HepG2 (cell line): Measurements from ENCODE around the gene ABCA4. TPM values are rescaled to one million over a fixed set of nuclear protein-coding genes. Genes with fewer than 3 reads are reported as not detected.

Experiments
- CCDC6 ChIP-seq: sonication (generic); formaldehyde crosslinking; IDR thresholded peaks from 2 replicates; pipeline ENCODE4 v1.8.1; 2022; ENCODE audit warnings: mild to moderate bottlenecking, missing genetic modification reagents, moderate library complexity
- FOXK1 ChIP-seq: sonication (generic); formaldehyde crosslinking; IDR thresholded peaks from 2 replicates; pipeline ENCODE4 v1.4.0; 2020; ENCODE audit warnings: low read depth, missing genetic modification reagents, borderline replicate concordance
- PAX8 ChIP-seq: sonication (generic); formaldehyde crosslinking; IDR thresholded peaks from 2 replicates; pipeline ENCODE4 v1.8.0; 2022; ENCODE audit warnings: mild to moderate bottlenecking, missing genetic modification reagents, borderline replicate concordance
- SMC3 ChIP-seq: IDR thresholded peaks from 2 replicates; pipeline ENCODE4 v1.6.1; 2011; ENCODE audit warnings: low read length, improper control_type of control experiment
- YEATS2 ChIP-seq: sonication (generic); formaldehyde crosslinking; IDR thresholded peaks from 2 replicates; pipeline ENCODE4 v1.4.0; 2020; ENCODE audit warnings: missing genetic modification reagents, borderline replicate concordance
- ZBTB3 ChIP-seq: sonication (generic); formaldehyde crosslinking; IDR thresholded peaks from 2 replicates; pipeline ENCODE4 v1.4.0; 2020; ENCODE audit warnings: low read depth, mild to moderate bottlenecking, moderate library complexity, missing genetic modification reagents, borderline replicate concordance
- ZC3H4 ChIP-seq: sonication (generic); formaldehyde crosslinking; IDR thresholded peaks from 2 replicates; pipeline ENCODE4 v1.4.0; 2020; ENCODE audit warnings: missing genetic modification reagents, borderline replicate concordance
- ZMYM3 ChIP-seq: sonication (generic); formaldehyde crosslinking; IDR thresholded peaks from 2 replicates; pipeline ENCODE4 v1.5.1; 2020; ENCODE audit warnings: mild to moderate bottlenecking, missing genetic modification reagents
- ZNF749 ChIP-seq: sonication (generic); formaldehyde crosslinking; IDR thresholded peaks from 2 replicates; pipeline ENCODE4 v1.8.0; 2022; ENCODE audit warnings: mild to moderate bottlenecking, missing genetic modification reagents, moderate library complexity, borderline replicate concordance
- ZNF780A ChIP-seq: sonication (generic); formaldehyde crosslinking; IDR thresholded peaks from 2 replicates; pipeline ENCODE4 v1.8.0; 2022; ENCODE audit warnings: mild to moderate bottlenecking, missing genetic modification reagents, moderate library complexity
- polyA plus RNA-seq, 8 experiments: library from polyadenylated mRNA; depleted of rRNA in 3 of 8; stranded (reverse) in 7 of 8; unstranded in 1 of 8; fragments of >200 nt; fragmentation: Illumina TruSeq in 4 of 8; extraction: Trizol in 4 of 8; gene quantifications; 2 replicates each; pipeline versions ENCODE4 v1.2.1 to v1.2.3, GENCODE V29; 2011 to 2016; ENCODE audit warnings: low read depth in 4 of 8, missing spikeins in 1 of 8, mixed read lengths in 1 of 8; ENCODE audit not compliant: insufficient read depth in 1 of 8
- total RNA-seq, 5 experiments: library from RNA; depleted of rRNA; stranded (reverse); fragments of >200 nt; fragmentation: Illumina TruSeq; extraction: Trizol; gene quantifications; 2 replicates each; pipeline ENCODE4 v1.2.3, GENCODE V29; 2016; ENCODE audit warnings: low read depth in 1 of 5
- TF ChIP-seq, protein P1 (sequence below): sonication (generic); formaldehyde crosslinking; conservative IDR thresholded peaks from 2 replicates; pipeline ENCODE4 v1.8.0; 2022; ENCODE audit warnings: missing genetic modification reagents
- TF ChIP-seq, protein P2 (sequence below): sonication (generic); formaldehyde crosslinking; IDR thresholded peaks from 2 replicates; pipeline ENCODE4 v1.8.0; 2023; ENCODE audit warnings: mild to moderate bottlenecking, missing genetic modification reagents
- TF ChIP-seq, protein P3 (sequence below), 2 experiments: sonication (generic) in 1 of 2; formaldehyde crosslinking in 1 of 2; IDR thresholded peaks; 2 replicates each; pipeline versions ENCODE4 v1.6.1 to v1.9.0; 2014 to 2022; ENCODE audit warnings: antibody characterized with exemption in 1 of 2, borderline replicate concordance in 1 of 2, inconsistent platforms in 1 of 2, low read depth in 1 of 2, missing genetic modification reagents in 1 of 2
- TF ChIP-seq, protein P4 (sequence below): IDR thresholded peaks from 2 replicates; pipeline ENCODE4 v1.6.1; 2016; ENCODE audit warnings: low read depth
- TF ChIP-seq, protein P5 (sequence below): sonication (generic); formaldehyde crosslinking; IDR thresholded peaks from 2 replicates; pipeline ENCODE4 v1.4.0; 2020; ENCODE audit warnings: missing genetic modification reagents

Gene ABCA4
- total and polyA plus RNA-seq, 2 of the 13 experiments (the other 11 are each of a cell fraction or from before 2014, with no cell fraction given), result 0.24 to 0.67 TPM

DNA sequence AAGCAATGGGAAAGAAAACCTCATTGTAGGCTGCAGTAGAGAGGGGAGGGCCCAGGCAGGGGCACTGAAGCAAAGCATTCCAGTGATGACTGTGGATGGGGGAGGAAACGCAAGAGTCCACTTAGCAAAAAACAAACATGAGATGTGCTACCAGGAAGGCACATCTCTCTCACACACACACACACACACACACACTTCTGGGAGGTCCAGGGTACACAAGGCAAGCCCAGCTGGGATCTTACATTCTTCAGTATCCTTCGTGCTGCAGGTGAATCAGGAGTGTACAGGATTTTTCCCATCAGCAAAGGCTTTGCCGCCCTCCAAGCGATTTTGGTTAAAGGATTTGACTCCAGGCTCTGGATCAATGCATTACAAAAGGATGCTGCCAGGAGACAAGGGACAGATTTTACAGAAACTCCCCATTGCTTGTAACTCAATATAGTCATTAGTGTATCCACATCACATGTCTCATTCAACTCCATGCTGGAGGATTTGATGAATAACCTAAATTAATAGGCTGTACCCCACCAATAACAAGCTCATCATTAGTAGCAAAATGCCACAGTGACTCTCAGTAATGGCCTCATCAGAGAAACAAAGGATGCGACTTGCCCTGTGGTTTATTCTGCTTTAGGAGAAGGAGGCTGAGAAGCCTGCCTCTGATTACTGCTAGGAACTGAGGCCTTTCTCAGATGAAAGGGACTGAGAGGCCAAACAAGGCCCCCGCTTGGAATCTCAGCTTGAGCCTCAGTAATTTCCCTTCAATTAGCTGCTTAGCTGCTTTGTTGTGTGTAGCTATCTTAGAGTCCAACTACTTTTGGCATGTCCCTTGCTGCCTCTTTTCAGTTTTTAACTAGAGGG lies 41.6 kb downstream of the ABCA4 start (continued):
- no peak for TF ChIP-seq ZC3H4 (CRISPR knock-in tag)
- no peak for TF ChIP-seq PAX8 (CRISPR knock-in tag)
- TF ChIP-seq ZBTB3 (CRISPR knock-in tag), result no peak
- TF ChIP-seq, protein P1, sequence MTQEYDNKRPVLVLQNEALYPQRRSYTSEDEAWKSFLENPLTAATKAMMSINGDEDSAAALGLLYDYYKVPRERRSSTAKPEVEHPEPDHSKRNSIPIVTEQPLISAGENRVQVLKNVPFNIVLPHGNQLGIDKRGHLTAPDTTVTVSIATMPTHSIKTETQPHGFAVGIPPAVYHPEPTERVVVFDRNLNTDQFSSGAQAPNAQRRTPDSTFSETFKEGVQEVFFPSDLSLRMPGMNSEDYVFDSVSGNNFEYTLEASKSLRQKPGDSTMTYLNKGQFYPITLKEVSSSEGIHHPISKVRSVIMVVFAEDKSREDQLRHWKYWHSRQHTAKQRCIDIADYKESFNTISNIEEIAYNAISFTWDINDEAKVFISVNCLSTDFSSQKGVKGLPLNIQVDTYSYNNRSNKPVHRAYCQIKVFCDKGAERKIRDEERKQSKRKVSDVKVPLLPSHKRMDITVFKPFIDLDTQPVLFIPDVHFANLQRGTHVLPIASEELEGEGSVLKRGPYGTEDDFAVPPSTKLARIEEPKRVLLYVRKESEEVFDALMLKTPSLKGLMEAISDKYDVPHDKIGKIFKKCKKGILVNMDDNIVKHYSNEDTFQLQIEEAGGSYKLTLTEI, result no peak
- no peak for TF ChIP-seq SMC3
- TF ChIP-seq ZNF749 (CRISPR knock-in tag), result no peak
- TF ChIP-seq, protein P2, sequence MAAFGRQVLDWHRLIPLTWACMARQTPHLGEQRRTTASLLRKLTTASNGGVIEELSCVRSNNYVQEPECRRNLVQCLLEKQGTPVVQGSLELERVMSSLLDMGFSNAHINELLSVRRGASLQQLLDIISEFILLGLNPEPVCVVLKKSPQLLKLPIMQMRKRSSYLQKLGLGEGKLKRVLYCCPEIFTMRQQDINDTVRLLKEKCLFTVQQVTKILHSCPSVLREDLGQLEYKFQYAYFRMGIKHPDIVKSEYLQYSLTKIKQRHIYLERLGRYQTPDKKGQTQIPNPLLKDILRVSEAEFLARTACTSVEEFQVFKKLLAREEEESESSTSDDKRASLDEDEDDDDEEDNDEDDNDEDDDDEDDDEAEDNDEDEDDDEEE (CRISPR knock-in tag), result no peak
- no peak for TF ChIP-seq ZNF780A (CRISPR knock-in tag)
- TF ChIP-seq FOXK1 (CRISPR knock-in tag), result peak; percentile 34; the same call in 1 of the 2 replicates
- no peak for TF ChIP-seq CCDC6 (CRISPR knock-in tag)
- TF ChIP-seq, protein P3, sequence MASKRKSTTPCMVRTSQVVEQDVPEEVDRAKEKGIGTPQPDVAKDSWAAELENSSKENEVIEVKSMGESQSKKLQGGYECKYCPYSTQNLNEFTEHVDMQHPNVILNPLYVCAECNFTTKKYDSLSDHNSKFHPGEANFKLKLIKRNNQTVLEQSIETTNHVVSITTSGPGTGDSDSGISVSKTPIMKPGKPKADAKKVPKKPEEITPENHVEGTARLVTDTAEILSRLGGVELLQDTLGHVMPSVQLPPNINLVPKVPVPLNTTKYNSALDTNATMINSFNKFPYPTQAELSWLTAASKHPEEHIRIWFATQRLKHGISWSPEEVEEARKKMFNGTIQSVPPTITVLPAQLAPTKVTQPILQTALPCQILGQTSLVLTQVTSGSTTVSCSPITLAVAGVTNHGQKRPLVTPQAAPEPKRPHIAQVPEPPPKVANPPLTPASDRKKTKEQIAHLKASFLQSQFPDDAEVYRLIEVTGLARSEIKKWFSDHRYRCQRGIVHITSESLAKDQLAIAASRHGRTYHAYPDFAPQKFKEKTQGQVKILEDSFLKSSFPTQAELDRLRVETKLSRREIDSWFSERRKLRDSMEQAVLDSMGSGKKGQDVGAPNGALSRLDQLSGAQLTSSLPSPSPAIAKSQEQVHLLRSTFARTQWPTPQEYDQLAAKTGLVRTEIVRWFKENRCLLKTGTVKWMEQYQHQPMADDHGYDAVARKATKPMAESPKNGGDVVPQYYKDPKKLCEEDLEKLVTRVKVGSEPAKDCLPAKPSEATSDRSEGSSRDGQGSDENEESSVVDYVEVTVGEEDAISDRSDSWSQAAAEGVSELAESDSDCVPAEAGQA (IDR thresholded peaks at IDR 0.05; ENCODE audit: low read depth), result no peak
- TF ChIP-seq, protein P3 (CRISPR knock-in tag; IDR thresholded peaks at IDR 0.05; ENCODE audit: borderline replicate concordance), result no peak
- TF ChIP-seq YEATS2 (CRISPR knock-in tag), result no peak
- TF ChIP-seq, protein P4, sequence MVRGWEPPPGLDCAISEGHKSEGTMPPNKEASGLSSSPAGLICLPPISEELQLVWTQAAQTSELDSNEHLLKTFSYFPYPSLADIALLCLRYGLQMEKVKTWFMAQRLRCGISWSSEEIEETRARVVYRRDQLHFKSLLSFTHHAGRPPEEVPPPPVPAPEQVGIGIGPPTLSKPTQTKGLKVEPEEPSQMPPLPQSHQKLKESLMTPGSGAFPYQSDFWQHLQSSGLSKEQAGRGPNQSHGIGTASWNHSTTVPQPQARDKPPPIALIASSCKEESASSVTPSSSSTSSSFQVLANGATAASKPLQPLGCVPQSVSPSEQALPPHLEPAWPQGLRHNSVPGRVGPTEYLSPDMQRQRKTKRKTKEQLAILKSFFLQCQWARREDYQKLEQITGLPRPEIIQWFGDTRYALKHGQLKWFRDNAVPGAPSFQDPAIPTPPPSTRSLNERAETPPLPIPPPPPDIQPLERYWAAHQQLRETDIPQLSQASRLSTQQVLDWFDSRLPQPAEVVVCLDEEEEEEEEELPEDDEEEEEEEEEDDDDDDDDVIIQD (CRISPR knock-in tag), result no peak
- no peak for TF ChIP-seq ZMYM3 (CRISPR knock-in tag)
- TF ChIP-seq, protein P5, sequence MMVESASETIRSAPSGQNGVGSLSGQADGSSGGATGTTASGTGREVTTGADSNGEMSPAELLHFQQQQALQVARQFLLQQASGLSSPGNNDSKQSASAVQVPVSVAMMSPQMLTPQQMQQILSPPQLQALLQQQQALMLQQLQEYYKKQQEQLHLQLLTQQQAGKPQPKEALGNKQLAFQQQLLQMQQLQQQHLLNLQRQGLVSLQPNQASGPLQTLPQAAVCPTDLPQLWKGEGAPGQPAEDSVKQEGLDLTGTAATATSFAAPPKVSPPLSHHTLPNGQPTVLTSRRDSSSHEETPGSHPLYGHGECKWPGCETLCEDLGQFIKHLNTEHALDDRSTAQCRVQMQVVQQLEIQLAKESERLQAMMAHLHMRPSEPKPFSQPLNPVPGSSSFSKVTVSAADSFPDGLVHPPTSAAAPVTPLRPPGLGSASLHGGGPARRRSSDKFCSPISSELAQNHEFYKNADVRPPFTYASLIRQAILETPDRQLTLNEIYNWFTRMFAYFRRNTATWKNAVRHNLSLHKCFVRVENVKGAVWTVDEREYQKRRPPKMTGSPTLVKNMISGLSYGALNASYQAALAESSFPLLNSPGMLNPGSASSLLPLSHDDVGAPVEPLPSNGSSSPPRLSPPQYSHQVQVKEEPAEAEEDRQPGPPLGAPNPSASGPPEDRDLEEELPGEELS, result peak; percentile 71
